HG02981 (cell line): ENCODE data around the gene METTL2A.
"Not testable (repeated sequence)": the region's sequence is repeated elsewhere in the genome, so short reads cannot be mapped to it uniquely, and the experiment has no call there.

Experiments used
- ATAC-seq: cut with Tn5 transposase; IDR thresholded peaks from one replicate; pipeline ENCODE4 v1.9.1; 2021; ENCODE audit warnings: mild to moderate bottlenecking, moderate library complexity; ENCODE audit not compliant: unreplicated experiment

Gene METTL2A, protein sequence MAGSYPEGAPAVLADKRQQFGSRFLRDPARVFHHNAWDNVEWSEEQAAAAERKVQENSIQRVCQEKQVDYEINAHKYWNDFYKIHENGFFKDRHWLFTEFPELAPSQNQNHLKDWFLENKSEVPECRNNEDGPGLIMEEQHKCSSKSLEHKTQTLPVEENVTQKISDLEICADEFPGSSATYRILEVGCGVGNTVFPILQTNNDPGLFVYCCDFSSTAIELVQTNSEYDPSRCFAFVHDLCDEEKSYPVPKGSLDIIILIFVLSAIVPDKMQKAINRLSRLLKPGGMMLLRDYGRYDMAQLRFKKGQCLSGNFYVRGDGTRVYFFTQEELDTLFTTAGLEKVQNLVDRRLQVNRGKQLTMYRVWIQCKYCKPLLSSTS

DNA sequence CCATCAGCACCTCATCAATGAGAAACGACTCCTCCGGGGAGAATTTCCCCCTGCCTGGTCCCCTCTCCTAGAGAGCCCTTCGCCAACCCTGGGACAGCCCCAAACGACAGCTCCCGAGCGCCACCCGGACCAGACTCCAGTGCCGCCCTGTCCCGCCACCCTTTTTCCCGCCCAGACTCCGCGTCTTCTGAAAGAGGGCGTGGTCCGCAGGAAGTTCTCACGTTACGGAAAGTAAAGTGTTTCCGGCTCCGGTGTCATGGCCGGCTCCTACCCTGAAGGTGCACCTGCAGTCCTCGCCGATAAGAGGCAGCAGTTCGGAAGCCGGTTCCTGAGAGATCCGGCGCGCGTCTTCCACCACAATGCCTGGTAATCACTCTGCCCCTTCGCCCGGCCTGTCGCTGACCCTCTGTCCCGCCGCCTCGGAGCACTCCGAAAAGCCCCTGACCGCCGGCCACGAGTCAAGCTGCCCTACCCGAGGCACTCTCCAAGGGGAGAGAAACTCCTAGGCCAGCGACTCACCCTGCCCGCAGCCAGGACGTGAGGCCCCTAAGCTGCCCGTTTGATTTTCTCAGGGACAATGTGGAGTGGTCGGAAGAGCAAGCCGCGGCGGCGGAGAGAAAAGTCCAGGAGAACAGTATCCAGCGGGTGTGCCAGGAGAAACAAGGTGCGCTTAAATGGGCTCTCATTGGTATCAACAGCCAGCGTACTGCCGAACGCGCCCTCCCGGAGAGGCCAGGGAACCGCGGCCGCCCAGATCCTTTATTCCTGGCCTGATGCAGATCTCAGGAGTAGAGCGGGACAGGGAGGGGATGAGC is at the start of gene METTL2A:
Gene METTL2A, plus strand, starts transcription at position 251 of the 815 bp plus-strand sequence. Its CDS starts 6 bp downstream, at position 257.
- ATAC-seq, result peak; percentile 93

DNA sequence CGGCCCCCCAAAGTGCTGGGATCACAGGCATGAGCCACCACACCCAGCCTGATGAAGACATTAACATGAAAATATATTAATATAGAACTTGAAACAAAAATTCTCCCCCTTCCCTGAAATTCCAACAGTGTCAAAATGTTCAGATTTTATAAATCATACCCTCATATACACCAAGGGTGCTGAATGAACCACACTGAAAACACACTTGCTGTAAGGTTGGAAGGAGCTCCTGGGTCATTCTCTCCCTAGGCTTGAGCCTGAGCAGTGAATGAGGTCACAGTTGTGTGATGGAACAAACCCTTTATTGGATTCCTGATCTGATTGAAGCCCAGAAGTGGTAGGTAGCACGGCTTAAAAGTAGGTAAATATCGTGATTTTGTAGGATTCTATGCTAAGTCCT is 43.4 kb upstream of the METTL2A start, which contains the start of gene EFCAB3:
Gene EFCAB3, plus strand, starts transcription at position 301 of the 400 bp plus-strand sequence. CDS start 2,427 bp downstream, outside the sequence.
- no peak for ATAC-seq

DNA sequence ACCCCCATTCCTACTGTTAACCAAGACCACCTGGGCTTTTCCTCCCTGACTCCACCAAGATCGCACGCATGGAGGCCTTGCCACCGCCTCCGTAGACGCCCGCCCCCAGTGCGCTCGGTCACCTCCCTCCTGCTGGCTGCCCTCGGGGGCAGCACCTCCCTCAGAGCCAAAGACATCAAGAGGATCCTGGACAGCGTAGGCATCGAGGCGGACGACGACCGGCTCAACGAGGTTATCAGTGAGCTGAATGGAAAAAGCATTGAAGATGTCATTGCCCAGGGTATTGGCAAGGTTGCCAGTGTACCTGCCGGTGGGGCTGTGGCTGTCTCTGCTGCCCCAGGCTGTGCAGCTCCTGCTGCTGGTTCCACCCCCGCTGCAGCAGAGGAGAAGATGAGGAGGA is 42.1 kb upstream of the METTL2A start:
- no peak for ATAC-seq

- ATAC-seq, result no peak
Measured at GRCh38 chr17:62388856-62389255, 34.8 kb upstream of the METTL2A start.

DNA sequence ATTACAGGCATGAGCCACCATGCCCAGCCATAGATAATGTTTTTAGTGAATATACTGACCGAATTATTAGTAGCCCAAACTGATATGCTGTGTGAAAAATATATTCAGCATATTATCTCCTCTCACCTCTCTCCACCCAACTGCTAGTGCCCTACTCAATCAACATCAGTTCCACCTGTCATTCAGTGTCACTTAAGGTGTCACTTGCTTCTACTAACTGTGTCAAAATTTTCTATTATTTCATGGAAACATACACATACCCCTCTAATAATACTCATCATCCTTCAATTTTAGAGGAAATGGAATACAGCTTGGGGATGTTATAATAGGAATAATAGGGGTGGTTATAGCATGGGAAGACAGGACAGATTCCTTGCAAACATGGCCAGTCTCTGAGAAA is 30.8 kb upstream of the METTL2A start:
- no peak for ATAC-seq

DNA sequence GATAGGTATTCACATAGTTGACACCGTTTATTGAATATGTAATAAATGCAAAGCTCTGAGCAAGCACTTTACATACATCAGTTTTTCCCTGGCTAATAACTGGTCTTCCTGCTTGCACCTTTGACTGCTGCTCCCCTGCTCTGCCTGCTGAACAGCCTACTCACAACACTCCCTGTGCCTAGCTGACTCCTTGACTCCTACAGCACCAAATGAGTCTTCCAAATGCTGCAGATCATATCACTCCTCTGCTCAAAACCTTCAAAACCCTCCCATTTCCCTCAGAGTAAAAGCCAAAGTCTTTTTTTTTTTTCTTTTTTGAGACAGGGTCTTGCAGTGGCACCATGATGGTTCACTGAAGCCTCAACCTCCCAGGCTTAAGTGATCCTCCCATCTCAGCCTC is 24.8 kb upstream of the METTL2A start:
- ATAC-seq, result no peak

- no peak for ATAC-seq
Measured at GRCh38 chr17:62405451-62405850, 18.2 kb upstream of the METTL2A start.

DNA sequence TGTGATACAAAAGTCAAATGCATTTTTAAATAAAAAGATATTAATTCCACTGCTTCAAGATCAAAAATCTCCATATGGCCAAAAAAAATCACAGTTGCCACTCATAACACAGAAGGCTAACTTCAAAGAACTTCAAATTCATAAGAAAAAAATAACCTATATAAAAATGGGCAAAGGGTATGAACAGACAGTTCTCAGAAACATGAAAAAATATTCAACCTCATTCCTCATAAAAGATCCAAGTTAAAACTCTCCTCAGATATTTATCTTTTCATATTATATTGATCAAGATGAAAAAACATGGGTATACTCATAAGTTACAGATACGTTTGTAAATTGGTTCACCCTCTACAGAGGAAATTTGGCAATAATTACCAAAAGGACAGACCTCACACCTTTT is 10.6 kb upstream of the METTL2A start:
- ATAC-seq, result not testable (repeated sequence)

DNA sequence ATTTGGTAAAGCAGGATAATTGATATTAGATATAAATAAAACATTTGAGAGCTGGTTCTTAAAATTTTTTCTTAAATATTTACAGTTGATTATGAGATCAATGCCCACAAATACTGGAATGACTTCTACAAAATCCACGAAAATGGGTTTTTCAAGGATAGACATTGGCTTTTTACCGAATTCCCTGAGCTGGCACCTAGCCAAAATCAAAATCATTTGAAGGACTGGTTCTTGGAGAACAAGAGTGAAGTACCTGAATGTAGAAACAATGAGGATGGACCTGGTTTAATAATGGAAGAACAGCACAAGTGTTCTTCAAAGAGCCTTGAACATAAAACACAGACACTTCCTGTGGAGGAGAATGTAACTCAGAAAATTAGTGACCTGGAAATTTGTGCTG is 2.5 kb downstream of the METTL2A start:
- ATAC-seq, result not testable (repeated sequence)

GRCh38 chr17:62435251-62435650 is 11.6 kb downstream of the METTL2A start:
- not testable (repeated sequence) for ATAC-seq

- not testable (repeated sequence) for ATAC-seq
Measured at GRCh38 chr17:62441181-62441580, 17.5 kb downstream of the METTL2A start.

DNA sequence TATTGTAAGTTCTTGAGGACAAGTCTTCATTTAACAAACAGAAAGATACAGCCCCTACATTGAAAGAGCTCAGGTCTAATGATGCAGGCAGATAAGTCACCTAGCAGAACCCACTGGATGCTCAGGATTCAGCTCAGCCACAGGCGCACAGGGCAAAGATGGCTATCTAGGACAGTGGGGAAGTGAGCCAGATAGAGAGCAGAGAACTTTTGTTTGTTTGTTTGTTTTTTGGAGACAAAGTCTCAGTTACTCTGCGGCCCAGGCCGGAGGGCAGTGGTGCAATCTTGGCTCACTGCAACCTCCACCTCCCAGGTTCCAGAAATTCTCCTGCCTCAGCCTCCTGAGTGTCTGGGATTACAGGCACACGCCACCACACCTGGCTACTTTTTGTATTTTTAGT is 20.4 kb downstream of the METTL2A start:
- no peak for ATAC-seq

GRCh38 chr17:62445791-62446190 is 22.1 kb downstream of the METTL2A start:
- ATAC-seq, result not testable (repeated sequence)

DNA sequence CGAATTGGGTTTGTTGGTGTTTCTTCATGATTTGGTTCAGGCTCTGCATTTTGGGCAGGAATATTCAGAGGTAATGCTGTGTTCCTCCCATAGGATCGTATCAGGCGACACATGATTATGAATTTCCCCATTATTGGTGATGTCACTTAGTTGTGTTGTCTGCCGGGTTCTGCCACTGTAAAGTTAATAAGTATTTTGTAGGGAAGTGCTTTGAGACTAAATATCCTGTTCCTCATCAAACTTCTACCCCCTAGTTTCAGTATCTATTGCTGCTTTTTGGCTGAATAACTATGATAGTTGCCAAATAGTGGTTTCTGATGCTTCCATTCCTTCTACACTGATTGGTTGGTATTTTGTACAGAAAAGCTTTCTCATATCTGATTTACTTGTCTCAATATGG is 28.5 kb downstream of the METTL2A start:
- not testable (repeated sequence) for ATAC-seq

DNA sequence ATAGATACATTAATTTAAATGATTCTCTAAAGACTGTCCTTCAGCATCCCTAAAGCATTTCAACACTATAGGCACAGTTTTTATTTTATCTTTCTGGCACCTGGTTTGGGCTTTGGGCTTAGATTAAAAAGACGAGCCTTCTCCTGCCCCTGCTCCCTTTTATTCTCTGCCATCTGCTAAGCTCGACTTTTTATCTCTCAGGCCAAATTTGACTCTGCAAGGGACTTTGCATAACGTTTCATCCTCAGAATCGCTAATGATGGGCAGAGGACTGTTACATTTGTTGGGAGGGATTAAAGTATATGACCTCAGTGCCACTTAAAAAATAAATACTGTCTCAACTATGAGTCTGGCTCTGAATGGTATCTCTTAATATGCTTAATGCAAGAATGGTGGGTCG is 29.3 kb downstream of the METTL2A start:
- ATAC-seq, result not testable (repeated sequence)

DNA sequence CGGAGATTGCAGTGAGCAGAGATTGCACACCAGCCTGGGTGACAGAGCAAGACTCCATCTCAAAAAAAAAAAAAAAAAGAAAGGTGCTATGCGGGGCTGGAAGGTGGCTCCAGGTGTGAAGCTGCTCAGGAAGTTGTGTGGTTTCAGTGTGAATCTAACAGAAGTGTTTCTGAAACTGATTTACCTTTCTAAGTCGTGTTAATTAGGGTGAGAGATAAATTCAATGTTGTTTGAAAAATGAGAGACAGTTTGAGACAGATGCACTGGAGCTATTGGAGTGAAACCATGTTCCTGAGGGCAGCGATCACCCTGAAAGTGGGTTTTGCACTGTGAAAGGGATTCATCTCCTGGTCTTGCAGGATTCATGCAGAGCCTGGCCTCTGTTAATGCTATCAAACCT is 30.0 kb downstream of the METTL2A start:
- ATAC-seq, result peak; percentile 26

DNA sequence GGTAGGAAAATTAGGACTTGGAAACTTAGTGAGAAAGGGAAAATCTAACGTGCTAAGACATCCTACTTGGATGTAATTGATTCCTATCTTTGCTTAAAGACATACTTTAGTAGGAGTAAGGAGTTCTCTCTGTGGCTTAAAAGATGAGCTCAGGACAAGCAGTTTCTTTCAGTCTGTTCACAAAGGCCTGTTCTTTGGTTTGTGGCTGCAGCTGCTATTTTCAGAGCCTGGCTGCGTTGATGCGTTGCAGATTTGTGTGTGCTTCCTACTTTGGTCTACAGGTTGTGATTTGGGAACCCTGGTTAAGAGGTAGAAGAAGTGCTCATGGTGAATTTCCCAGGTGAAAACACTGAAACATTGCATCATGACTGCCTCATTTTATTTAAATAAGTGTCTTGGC is 30.4 kb downstream of the METTL2A start:
- peak; percentile 55 for ATAC-seq

DNA sequence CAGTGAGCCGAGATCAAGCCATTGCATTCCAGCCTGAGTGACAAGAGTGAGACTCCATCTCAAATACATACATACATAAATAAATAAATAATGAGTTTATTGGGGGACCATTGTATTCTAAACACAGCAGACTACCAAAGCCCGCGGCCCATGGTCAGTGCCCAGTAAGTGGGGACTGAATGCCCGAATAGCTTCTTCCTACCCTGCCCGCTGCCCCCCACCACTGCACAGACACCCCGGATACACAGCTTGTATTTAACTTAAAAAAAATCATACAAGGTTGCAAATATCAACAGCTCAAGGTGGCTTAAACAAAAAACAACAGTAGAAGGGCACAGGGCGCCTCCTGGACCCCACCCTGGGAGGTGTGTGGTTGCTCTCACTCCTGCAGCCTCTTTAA is 32.3 kb downstream of the METTL2A start:
- no peak for ATAC-seq

DNA sequence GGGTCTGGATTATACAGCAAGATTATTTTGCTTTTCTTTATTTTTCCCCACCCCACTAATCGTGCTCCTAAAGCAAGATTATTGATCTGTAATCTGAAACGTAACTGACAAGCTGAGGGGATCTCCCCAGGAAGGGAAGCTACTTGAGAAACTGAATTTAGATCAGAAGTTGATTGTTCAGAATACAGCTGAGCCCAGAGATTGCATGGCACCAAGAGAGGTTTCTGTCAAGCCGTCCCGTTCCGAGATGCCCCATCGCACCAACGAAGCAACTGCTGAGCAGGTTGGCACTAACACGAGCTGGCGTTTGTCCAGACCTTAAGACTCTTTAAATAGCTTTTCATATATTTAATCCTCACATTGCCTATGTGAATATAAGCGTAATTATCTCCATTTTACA is 34.8 kb downstream of the METTL2A start:
- not testable (repeated sequence) for ATAC-seq

DNA sequence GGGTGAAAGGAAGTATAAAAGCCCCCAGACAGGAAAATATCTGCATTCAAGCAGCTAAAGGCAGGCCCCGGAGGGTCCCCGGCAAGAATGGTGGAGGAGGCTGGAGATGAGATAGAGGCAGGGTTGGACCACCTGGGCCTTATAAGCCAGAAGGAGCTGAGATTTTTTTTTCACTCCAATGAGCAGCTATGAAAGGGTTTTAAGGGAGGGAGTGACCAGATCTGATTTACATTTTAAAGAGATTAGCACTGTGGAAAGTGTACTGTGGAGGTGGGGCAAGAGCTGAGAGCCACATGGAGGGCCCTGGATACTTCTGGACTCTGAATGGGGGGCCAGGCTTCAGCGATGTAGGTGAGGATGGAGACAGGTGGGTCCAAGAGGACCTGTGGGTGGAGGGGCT is 40.7 kb downstream of the METTL2A start:
- not testable (repeated sequence) for ATAC-seq

DNA sequence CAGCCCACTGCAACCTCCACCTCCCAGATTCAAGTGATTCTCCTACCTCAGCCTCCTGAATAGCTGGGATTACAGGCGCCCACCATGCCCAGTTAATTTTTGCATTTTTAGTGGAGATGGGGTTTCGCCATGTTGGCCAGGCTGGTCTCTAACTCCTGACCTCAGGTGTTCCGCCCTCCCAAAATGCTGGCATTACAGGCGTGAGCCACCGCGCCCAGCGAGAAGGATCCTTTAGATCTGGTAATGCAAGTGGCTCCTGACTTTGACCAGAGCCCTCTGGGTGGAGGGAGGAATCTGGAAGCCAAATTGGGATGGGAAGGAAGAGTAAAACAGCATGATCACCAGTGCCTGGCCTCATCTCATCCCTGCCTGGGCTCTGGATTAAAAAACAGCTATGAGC is 41.6 kb downstream of the METTL2A start:
- not testable (repeated sequence) for ATAC-seq
